HCT116 (cell line): ENCODE data around the gene B3GALT5. TPM values are rescaled to one million over a fixed set of nuclear protein-coding genes. Genes with fewer than 3 reads are reported as not detected.

ENCODE experiments used
- ATAC-seq: fragments of 200-7000 bp; cut with Tn5 transposase; 2 replicates; pipeline ENCODE4 v1.9.1; 2020; ENCODE audit warnings: mild to moderate bottlenecking, moderate library complexity
- BruUV-seq: library from RNA; stranded (reverse); fragments of 400-500 nt; replicated peaks from 2 replicates; lab custom pipeline; 2021; lab: Mats Ljungman, UMichigan
- CTCF ChIA-PET: fragments of 300-600 bp; sonication (Branson Sonifier 250); formaldehyde crosslinking; loops from one replicate; lab custom pipeline; 2021; ENCODE audit warnings: antibody characterized with exemption; lab: Charles Lee
- POLR2A ChIA-PET: fragments of 300-600, 350-600 bp; sonication (Branson Sonifier 250); formaldehyde crosslinking; loops from one replicate; lab custom pipeline; 2021; ENCODE audit warnings: antibody characterized with exemption; lab: Charles Lee
- RAD21 ChIA-PET, 2 experiments: fragments of 300-600 bp; sonication (Branson Sonifier 250); formaldehyde crosslinking; loops; one replicate each; lab custom pipeline; 2023; ENCODE audit warnings: low total read pairs in 2 of 2; ENCODE audit not compliant: uncharacterized antibody in 2 of 2, unreplicated experiment in 2 of 2, low non-redundant PET in 1 of 2; lab: Charles Lee
- DNase-seq: peaks from one replicate; pipeline ENCODE4 v3.0.0-alpha.2; 2010; ENCODE audit warnings: low read depth, low spot score
- H2AFZ ChIP-seq: fragments of 200-600 bp; shearing (Covaris generic), sonication (generic); 2 replicates; pipeline ENCODE4 v1.6.1; 2017; ENCODE audit warnings: low read depth, mixed run types, mixed read lengths, antibody characterized with exemption, low read length; ENCODE audit not compliant: poor library complexity, severe bottlenecking
- H3K27ac ChIP-seq: 2 replicates; pipeline ENCODE4 v1.5.1; 2012; ENCODE audit warnings: low read depth, low read length
- H3K27me3 ChIP-seq: fragments of 200-600 bp; sonication (generic); 2 replicates; pipeline ENCODE4 v1.6.1; 2016; ENCODE audit warnings: mixed run types, low read length, mixed read lengths; ENCODE audit not compliant: insufficient read depth
- H3K36me3 ChIP-seq, 2 experiments: fragments of 200-500 bp in 1 of 2; fragments of 200-600 bp in 1 of 2; sonication (Bioruptor generic) in 1 of 2; sonication (generic) in 1 of 2; 2 replicates each; pipeline versions ENCODE4 v1.5.1 to v1.6.1; 2014 to 2016; ENCODE audit warnings: low read length in 2 of 2, inconsistent platforms in 1 of 2, mixed read lengths in 1 of 2, mixed run types in 1 of 2; ENCODE audit not compliant: insufficient read depth in 2 of 2, control insufficient read depth in 1 of 2
- H3K4me1 ChIP-seq, 2 experiments: fragments of 200-600 bp in 1 of 2; sonication (generic) in 1 of 2; 2 replicates each; pipeline versions ENCODE4 v1.5.1 to v1.6.1; 2012 to 2017; ENCODE audit warnings: low read length in 2 of 2, inconsistent platforms in 1 of 2, mild to moderate bottlenecking in 1 of 2, mixed read lengths in 1 of 2, mixed run types in 1 of 2, moderate library complexity in 1 of 2; ENCODE audit not compliant: insufficient read depth in 2 of 2, control insufficient read depth in 1 of 2
- H3K4me2 ChIP-seq: fragments of 200-600 bp; sonication (generic); 2 replicates; pipeline ENCODE4 v1.6.1; 2017; ENCODE audit warnings: mixed run types, low read length, mixed read lengths
- H3K4me3 ChIP-seq, 2 experiments: fragments of 200-600 bp in 1 of 2; sonication (generic) in 1 of 2; replicated peaks in 1 of 2; 2 replicates each; pipeline ENCODE4 v1.5.1; 2011 to 2016; ENCODE audit warnings: low read length in 2 of 2, control low read depth in 1 of 2, low read depth in 1 of 2, mild to moderate bottlenecking in 1 of 2, mixed read lengths in 1 of 2, mixed run types in 1 of 2
- H3K79me2 ChIP-seq: fragments of 200-600 bp; sonication (generic); 2 replicates; pipeline ENCODE4 v1.6.1; 2017; ENCODE audit warnings: mild to moderate bottlenecking, mixed run types, low read length, moderate library complexity, mixed read lengths; ENCODE audit not compliant: insufficient read depth
- H3K9ac ChIP-seq: fragments of 200-600 bp; sonication (generic); 2 replicates; pipeline ENCODE4 v1.6.1; 2016; ENCODE audit warnings: low read length, mixed read lengths
- H3K9me2 ChIP-seq: fragments of 200-600 bp; sonication (generic), shearing (Covaris generic); 2 replicates; pipeline ENCODE4 v1.6.1; 2017; ENCODE audit warnings: mixed run types, mild to moderate bottlenecking, moderate library complexity; ENCODE audit not compliant: insufficient read depth
- H3K9me3 ChIP-seq, 2 experiments: fragments of 200-500 bp in 1 of 2; fragments of 200-600 bp in 1 of 2; sonication (Bioruptor generic) in 1 of 2; sonication (generic) in 1 of 2; 2 replicates each; pipeline ENCODE4 v1.6.1; 2014 to 2017; ENCODE audit warnings: low read length in 2 of 2, mixed read lengths in 2 of 2, inconsistent platforms in 1 of 2, low read depth in 1 of 2, mild to moderate bottlenecking in 1 of 2, mixed run types in 1 of 2, moderate library complexity in 1 of 2; ENCODE audit not compliant: control insufficient read depth in 1 of 2, insufficient read depth in 1 of 2
- H4K20me1 ChIP-seq: fragments of 200-600 bp; sonication (generic), shearing (Covaris generic); 2 replicates; pipeline ENCODE4 v1.6.1; 2017; ENCODE audit warnings: mixed run types, mild to moderate bottlenecking, moderate library complexity; ENCODE audit not compliant: insufficient read depth
- SIN3A ChIP-seq: IDR thresholded peaks from 2 replicates; pipeline ENCODE4 v1.6.1; 2012; ENCODE audit warnings: low read depth
- ZNF274 ChIP-seq: fragments of 200-500 bp; sonication (Bioruptor generic); IDR thresholded peaks from 2 replicates; pipeline ENCODE4 v1.6.1; 2014; ENCODE audit warnings: mild to moderate bottlenecking, low read depth, low read length, inconsistent platforms
- intact Hi-C: fragments of 100-400 bp; cut with micrococcal nuclease; formaldehyde crosslinking; loops from 2 replicates; pipeline ENCODE4 v1.10.0; 2022
- total RNA-seq: library from RNA; stranded (reverse); gene quantifications from one replicate; pipeline ENCODE4 v1.2.1, GENCODE V29; 2021; ENCODE audit not compliant: unreplicated experiment
- TF ChIP-seq, protein P1 (sequence below): IDR thresholded peaks from 2 replicates; pipeline ENCODE4 v1.6.1; 2012; ENCODE audit warnings: low read depth

Gene B3GALT5
- total RNA-seq, 1 experiment from 2014 or later, result 1.2 TPM

- Histone ChIP-seq H3K4me3 (no peak overlapping the region), H3K4me1 (peaks cover 41 to 69% of the 10 kb centered on the region in 2 experiments), H3K9me3 (no peaks in the 10 kb centered on the region), H3K9ac (no peak overlapping the region), H3K79me2 (no peaks in the 10 kb centered on the region), H3K27ac (no peak overlapping the region), H3K27me3 (no peaks in the 10 kb centered on the region), H2AFZ (no peak overlapping the region), H3K4me2 (peak overlapping the region; percentile 81; the same call in 1 of the 2 replicates), H4K20me1 (no peaks in the 10 kb centered on the region), H3K36me3 (no peaks in the 10 kb centered on the region), H3K9me2 (no peaks in the 10 kb centered on the region)
- ChIA-PET CTCF (no interaction called here), RAD21 (no interaction called here), POLR2A (no interaction called here)
- BruUV-seq, result no TSS peak
- intact Hi-C loops, result loop anchor here (10.0 kb wide), 1 partner anchor 447 kb away; the partner anchor contains the start of gene PSMG1
- TF ChIP-seq, protein P1, sequence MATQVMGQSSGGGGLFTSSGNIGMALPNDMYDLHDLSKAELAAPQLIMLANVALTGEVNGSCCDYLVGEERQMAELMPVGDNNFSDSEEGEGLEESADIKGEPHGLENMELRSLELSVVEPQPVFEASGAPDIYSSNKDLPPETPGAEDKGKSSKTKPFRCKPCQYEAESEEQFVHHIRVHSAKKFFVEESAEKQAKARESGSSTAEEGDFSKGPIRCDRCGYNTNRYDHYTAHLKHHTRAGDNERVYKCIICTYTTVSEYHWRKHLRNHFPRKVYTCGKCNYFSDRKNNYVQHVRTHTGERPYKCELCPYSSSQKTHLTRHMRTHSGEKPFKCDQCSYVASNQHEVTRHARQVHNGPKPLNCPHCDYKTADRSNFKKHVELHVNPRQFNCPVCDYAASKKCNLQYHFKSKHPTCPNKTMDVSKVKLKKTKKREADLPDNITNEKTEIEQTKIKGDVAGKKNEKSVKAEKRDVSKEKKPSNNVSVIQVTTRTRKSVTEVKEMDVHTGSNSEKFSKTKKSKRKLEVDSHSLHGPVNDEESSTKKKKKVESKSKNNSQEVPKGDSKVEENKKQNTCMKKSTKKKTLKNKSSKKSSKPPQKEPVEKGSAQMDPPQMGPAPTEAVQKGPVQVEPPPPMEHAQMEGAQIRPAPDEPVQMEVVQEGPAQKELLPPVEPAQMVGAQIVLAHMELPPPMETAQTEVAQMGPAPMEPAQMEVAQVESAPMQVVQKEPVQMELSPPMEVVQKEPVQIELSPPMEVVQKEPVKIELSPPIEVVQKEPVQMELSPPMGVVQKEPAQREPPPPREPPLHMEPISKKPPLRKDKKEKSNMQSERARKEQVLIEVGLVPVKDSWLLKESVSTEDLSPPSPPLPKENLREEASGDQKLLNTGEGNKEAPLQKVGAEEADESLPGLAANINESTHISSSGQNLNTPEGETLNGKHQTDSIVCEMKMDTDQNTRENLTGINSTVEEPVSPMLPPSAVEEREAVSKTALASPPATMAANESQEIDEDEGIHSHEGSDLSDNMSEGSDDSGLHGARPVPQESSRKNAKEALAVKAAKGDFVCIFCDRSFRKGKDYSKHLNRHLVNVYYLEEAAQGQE, result no peak
- TF ChIP-seq SIN3A, result no peak
- TF ChIP-seq ZNF274, result no peak
- ATAC-seq (no peak), DNase-seq (no peak)
Measured at GRCh38 chr21:39631842-39632562, 19.3 kb downstream of the B3GALT5 start.
